ENCODE data around the gene ALG12.

DNA sequence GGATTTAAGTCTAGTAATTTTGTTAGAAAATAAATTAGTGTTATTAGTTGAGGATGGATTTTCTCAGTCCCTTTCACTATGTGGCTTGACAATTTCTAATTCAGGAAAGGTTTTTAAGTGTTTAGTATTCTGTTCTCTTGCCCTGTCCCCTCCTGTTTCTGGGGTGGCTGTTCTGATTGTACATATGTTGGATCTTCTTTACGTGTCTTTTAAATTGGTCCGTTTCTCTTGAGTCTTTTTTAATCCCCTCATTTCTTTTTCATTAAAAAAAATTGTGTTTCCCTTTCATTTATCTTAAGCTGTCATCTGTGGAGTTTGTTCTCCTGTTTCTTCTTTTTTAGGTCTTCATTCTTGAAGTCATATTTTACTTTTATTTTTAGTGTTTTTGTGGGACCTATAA, 52.1 kb downstream of the ALG12 start:
- no peak for TF ChIP-seq POLR2A (IDR thresholded peaks at IDR 0.05; ENCODE audit: extremely low read depth, insufficient read length)
- TF ChIP-seq, protein P1, sequence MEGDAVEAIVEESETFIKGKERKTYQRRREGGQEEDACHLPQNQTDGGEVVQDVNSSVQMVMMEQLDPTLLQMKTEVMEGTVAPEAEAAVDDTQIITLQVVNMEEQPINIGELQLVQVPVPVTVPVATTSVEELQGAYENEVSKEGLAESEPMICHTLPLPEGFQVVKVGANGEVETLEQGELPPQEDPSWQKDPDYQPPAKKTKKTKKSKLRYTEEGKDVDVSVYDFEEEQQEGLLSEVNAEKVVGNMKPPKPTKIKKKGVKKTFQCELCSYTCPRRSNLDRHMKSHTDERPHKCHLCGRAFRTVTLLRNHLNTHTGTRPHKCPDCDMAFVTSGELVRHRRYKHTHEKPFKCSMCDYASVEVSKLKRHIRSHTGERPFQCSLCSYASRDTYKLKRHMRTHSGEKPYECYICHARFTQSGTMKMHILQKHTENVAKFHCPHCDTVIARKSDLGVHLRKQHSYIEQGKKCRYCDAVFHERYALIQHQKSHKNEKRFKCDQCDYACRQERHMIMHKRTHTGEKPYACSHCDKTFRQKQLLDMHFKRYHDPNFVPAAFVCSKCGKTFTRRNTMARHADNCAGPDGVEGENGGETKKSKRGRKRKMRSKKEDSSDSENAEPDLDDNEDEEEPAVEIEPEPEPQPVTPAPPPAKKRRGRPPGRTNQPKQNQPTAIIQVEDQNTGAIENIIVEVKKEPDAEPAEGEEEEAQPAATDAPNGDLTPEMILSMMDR (IDR thresholded peaks at IDR 0.05; ENCODE audit: low read depth, low read length): no peak

Data from NB4 (cell line).